HL-60 (cell line): Measurements from ENCODE around the gene GJC1.

ENCODE experiments used
- DNase-seq, 2 experiments: peaks; one replicate each; pipeline ENCODE4 v3.0.0-alpha.2; 2010 to 2020; ENCODE audit warnings: low read depth in 1 of 2, low spot score in 1 of 2
- H3K27ac ChIP-seq: fragments of 250-450 bp; sonication (Bioruptor Pico); replicated peaks from 2 replicates; pipeline ENCODE4 v1.5.1; 2020; ENCODE audit warnings: mild to moderate bottlenecking, moderate library complexity
- H3K27me3 ChIP-seq: fragments of 250-450 bp; sonication (Bioruptor Pico); 2 replicates; pipeline ENCODE4 v1.5.1; 2021; ENCODE audit warnings: mild to moderate bottlenecking, moderate library complexity; ENCODE audit not compliant: insufficient read depth, poor library complexity, severe bottlenecking
- H3K4me3 ChIP-seq: replicated peaks from 2 replicates; pipeline ENCODE4 v1.5.1; 2011; ENCODE audit warnings: mild to moderate bottlenecking, control low read depth, low read length; ENCODE audit not compliant: insufficient read depth
- GABPA ChIP-seq: IDR thresholded peaks from 2 replicates; pipeline ENCODE4 v1.6.1; 2012; ENCODE audit warnings: low read depth
- POLR2AphosphoS5 ChIP-seq: IDR thresholded peaks from 2 replicates; pipeline ENCODE4 v1.6.1; 2012; ENCODE audit warnings: low read depth
- SPI1 ChIP-seq: IDR thresholded peaks from 2 replicates; pipeline ENCODE4 v1.6.1; 2012; ENCODE audit warnings: low read depth, mild to moderate bottlenecking, borderline replicate concordance
- TF ChIP-seq, protein P1 (sequence below): IDR thresholded peaks from 2 replicates; pipeline ENCODE4 v1.6.1; 2012; ENCODE audit warnings: low read depth; ENCODE audit not compliant: insufficient replicate concordance
- TF ChIP-seq, protein P2 (sequence below): IDR thresholded peaks from one replicate; pipeline ENCODE4 v1.5.1; 2011; ENCODE audit warnings: low read length, control low read depth, inconsistent platforms; ENCODE audit not compliant: insufficient read depth

Gene GJC1

GRCh38 chr17:44848257-44848795 lies 18.2 kb upstream of the GJC1 start:
- Histone ChIP-seq H3K4me3 (no peak overlapping the region), H3K27me3 (no peaks in the 10 kb centered on the region), H3K27ac (no peak overlapping the region)
- DNase-seq, result no peak
- TF ChIP-seq SPI1 (no peak), POLR2AphosphoS5 (no peak), GABPA (no peak)
- TF ChIP-seq, protein P1, sequence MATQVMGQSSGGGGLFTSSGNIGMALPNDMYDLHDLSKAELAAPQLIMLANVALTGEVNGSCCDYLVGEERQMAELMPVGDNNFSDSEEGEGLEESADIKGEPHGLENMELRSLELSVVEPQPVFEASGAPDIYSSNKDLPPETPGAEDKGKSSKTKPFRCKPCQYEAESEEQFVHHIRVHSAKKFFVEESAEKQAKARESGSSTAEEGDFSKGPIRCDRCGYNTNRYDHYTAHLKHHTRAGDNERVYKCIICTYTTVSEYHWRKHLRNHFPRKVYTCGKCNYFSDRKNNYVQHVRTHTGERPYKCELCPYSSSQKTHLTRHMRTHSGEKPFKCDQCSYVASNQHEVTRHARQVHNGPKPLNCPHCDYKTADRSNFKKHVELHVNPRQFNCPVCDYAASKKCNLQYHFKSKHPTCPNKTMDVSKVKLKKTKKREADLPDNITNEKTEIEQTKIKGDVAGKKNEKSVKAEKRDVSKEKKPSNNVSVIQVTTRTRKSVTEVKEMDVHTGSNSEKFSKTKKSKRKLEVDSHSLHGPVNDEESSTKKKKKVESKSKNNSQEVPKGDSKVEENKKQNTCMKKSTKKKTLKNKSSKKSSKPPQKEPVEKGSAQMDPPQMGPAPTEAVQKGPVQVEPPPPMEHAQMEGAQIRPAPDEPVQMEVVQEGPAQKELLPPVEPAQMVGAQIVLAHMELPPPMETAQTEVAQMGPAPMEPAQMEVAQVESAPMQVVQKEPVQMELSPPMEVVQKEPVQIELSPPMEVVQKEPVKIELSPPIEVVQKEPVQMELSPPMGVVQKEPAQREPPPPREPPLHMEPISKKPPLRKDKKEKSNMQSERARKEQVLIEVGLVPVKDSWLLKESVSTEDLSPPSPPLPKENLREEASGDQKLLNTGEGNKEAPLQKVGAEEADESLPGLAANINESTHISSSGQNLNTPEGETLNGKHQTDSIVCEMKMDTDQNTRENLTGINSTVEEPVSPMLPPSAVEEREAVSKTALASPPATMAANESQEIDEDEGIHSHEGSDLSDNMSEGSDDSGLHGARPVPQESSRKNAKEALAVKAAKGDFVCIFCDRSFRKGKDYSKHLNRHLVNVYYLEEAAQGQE, result no peak

DNA sequence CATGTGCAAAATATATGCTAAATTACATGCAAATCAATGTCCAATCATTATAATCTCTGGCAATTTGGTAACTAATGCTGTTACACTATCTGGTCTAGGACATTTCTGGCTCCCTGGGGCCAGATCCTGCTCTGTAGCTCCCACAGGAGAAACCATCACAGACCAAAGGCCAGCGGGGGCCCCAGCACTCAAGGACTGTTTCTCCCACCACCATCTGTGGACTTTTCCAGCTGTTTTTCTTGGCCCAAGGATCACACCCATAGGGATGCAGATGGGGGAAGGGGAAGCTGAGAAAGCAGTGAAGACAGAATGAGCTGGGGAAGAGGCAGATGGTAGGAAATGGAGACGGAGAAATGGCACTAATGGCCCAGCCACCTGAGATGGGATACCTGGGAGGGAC lies 17.5 kb upstream of the GJC1 start, which contains the start of gene HIGD1B:
Gene HIGD1B, plus strand, starts transcription at position 298 of the 400 bp plus-strand sequence. CDS start 270 bp downstream, outside the sequence.
- Histone ChIP-seq H3K27me3 (no peaks in the 10 kb centered on the region), H3K27ac (no peak within 1 kb of the TSS), H3K4me3 (no peak within 1 kb of the TSS)
- DNase-seq, result no peak
- TF ChIP-seq, protein P2, sequence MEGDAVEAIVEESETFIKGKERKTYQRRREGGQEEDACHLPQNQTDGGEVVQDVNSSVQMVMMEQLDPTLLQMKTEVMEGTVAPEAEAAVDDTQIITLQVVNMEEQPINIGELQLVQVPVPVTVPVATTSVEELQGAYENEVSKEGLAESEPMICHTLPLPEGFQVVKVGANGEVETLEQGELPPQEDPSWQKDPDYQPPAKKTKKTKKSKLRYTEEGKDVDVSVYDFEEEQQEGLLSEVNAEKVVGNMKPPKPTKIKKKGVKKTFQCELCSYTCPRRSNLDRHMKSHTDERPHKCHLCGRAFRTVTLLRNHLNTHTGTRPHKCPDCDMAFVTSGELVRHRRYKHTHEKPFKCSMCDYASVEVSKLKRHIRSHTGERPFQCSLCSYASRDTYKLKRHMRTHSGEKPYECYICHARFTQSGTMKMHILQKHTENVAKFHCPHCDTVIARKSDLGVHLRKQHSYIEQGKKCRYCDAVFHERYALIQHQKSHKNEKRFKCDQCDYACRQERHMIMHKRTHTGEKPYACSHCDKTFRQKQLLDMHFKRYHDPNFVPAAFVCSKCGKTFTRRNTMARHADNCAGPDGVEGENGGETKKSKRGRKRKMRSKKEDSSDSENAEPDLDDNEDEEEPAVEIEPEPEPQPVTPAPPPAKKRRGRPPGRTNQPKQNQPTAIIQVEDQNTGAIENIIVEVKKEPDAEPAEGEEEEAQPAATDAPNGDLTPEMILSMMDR, result no peak
- TF ChIP-seq POLR2AphosphoS5, result 0 out of 2 replicates have a peak, but pooled peaks have one; percentile 13

DNA sequence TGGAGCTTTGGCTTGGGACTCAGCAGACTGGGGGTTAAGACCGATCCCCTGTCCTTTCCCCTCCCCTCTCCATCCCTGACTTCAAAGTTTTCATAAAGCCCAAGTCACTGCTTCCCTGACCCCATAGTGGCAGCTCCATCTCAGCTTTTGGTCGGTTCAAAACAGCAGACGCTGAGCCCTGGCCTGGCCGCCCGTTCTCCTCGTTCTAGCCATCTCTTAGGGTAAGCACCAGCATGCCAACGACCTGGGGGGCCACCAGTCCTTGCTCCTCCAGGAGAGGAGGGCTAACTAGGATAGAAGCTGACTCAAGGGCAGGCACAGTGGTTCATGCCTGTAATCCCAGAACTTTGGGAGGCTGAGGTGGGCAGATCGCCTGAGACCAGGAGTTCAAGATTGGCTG lies 16.1 kb upstream of the GJC1 start:
- Histone ChIP-seq H3K27me3 (no peaks in the 10 kb centered on the region), H3K27ac (no peak overlapping the region), H3K4me3 (no peak overlapping the region)
- DNase-seq, result no peak
- TF ChIP-seq, protein P2, result no peak
- TF ChIP-seq, protein P1, result no peak
- no peak for TF ChIP-seq SPI1
- TF ChIP-seq POLR2AphosphoS5, result no peak
- no peak for TF ChIP-seq GABPA

GRCh38 chr17:44844390-44844830 lies 14.3 kb upstream of the GJC1 start:
- DNase-seq, result no peak
- Histone ChIP-seq H3K27me3 (no peaks in the 10 kb centered on the region), H3K27ac (no peak overlapping the region), H3K4me3 (no peak overlapping the region)
- TF ChIP-seq POLR2AphosphoS5, result no peak
- TF ChIP-seq GABPA, result no peak
- TF ChIP-seq, protein P2, result no peak
- TF ChIP-seq SPI1, result no peak
- TF ChIP-seq, protein P1, result no peak
